Lower leg skin (tissue), 3 donors: ENCODE data around the gene SEMA3D.

ENCODE experiments used
- CTCF ChIP-seq, 3 donors: fragments of 450-650 bp; IDR thresholded peaks; one replicate each; pipeline ENCODE4 v1.5.1; 2016; ENCODE audit warnings: antibody characterized with exemption in 3 of 3, mild to moderate bottlenecking in 3 of 3, moderate library complexity in 2 of 3
- POLR2A ChIP-seq, 2 donors: fragments of 450-650 bp; IDR thresholded peaks; one replicate each; pipeline ENCODE4 v1.6.1; 2016 to 2017; ENCODE audit warnings: antibody characterized with exemption in 2 of 2, mild to moderate bottlenecking in 1 of 2, moderate library complexity in 1 of 2

- TF ChIP-seq CTCF (IDR thresholded peaks at IDR 0.05) (no peak), POLR2A (IDR thresholded peaks at IDR 0.05) (no peak)
Observed at GRCh38 chr7:85144771-85145170, 42.1 kb downstream of the SEMA3D start.
